SK-N-SH (cell line): ENCODE measurements around the gene HSD17B12.

ENCODE experiments used
- ELF1 ChIP-seq: IDR thresholded peaks from 2 replicates; pipeline ENCODE4 v1.4.0; 2012
- EP300 ChIP-seq, 2 experiments: IDR thresholded peaks; 2 replicates each; pipeline versions ENCODE4 v1.4.0 to v1.6.1; 2012; ENCODE audit warnings: borderline replicate concordance in 1 of 2, low read depth in 1 of 2, low read length in 1 of 2
- JUND ChIP-seq: IDR thresholded peaks from 2 replicates; pipeline ENCODE4 v1.4.0; 2012
- POLR2AphosphoS5 ChIP-seq: IDR thresholded peaks from 2 replicates; pipeline ENCODE4 v1.6.1; 2012; ENCODE audit warnings: low read depth, low read length
- RFX5 ChIP-seq: IDR thresholded peaks from 2 replicates; pipeline ENCODE4 v1.6.1; 2012; ENCODE audit warnings: mild to moderate bottlenecking, improper control_type of control experiment, low read length
- TAF1 ChIP-seq: IDR thresholded peaks from 2 replicates; pipeline ENCODE4 v1.6.1; 2012; ENCODE audit warnings: low read depth, mild to moderate bottlenecking, low read length, moderate library complexity, borderline replicate concordance
- TF ChIP-seq, protein P1 (sequence below): fragments of 200-600 bp; sonication (generic); IDR thresholded peaks from 2 replicates; pipeline ENCODE4 v1.6.1; 2017; ENCODE audit warnings: antibody characterized with exemption, mild to moderate bottlenecking, moderate library complexity
- TF ChIP-seq, protein P2 (sequence below): fragments of 150-350 bp; IDR thresholded peaks from 2 replicates; pipeline ENCODE4 v1.6.1; 2017; ENCODE audit warnings: antibody characterized with exemption, low read length, low read depth, borderline replicate concordance

DNA sequence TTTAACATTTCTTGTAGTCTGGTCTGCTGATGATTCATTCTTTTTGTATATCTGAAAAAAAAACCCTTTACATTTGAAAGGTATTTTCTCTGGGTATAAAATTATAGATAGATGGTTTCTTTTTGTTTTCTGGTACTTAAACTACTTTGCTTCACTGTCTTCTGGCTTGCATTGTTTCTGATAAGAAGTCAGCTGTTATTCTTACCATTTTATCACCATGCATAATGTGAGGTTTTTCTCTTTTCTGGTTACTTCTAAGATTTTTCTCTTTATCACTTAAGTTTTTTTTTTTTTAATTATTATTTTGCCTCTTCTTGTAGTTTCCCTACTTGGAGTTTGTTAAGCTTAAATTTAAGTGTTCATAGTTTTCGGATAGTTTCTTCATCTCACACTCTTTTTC is 84.7 kb downstream of the HSD17B12 start:
- TF ChIP-seq JUND: no peak
- TF ChIP-seq RFX5: no peak
- TF ChIP-seq, protein P1, sequence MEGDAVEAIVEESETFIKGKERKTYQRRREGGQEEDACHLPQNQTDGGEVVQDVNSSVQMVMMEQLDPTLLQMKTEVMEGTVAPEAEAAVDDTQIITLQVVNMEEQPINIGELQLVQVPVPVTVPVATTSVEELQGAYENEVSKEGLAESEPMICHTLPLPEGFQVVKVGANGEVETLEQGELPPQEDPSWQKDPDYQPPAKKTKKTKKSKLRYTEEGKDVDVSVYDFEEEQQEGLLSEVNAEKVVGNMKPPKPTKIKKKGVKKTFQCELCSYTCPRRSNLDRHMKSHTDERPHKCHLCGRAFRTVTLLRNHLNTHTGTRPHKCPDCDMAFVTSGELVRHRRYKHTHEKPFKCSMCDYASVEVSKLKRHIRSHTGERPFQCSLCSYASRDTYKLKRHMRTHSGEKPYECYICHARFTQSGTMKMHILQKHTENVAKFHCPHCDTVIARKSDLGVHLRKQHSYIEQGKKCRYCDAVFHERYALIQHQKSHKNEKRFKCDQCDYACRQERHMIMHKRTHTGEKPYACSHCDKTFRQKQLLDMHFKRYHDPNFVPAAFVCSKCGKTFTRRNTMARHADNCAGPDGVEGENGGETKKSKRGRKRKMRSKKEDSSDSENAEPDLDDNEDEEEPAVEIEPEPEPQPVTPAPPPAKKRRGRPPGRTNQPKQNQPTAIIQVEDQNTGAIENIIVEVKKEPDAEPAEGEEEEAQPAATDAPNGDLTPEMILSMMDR: no peak
- TF ChIP-seq EP300 (IDR thresholded peaks at IDR 0.05; ENCODE audit: borderline replicate concordance in 1 of 2, low read depth in 1 of 2, low read length in 1 of 2): no peak
- TF ChIP-seq, protein P2, sequence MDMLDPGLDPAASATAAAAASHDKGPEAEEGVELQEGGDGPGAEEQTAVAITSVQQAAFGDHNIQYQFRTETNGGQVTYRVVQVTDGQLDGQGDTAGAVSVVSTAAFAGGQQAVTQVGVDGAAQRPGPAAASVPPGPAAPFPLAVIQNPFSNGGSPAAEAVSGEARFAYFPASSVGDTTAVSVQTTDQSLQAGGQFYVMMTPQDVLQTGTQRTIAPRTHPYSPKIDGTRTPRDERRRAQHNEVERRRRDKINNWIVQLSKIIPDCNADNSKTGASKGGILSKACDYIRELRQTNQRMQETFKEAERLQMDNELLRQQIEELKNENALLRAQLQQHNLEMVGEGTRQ: no peak
- no peak for TF ChIP-seq POLR2AphosphoS5
- no peak for TF ChIP-seq TAF1
- TF ChIP-seq ELF1: no peak
